GM18511 (cell line): ENCODE data around the gene AVPR2.

ENCODE experiments used
- ATAC-seq: cut with Tn5 transposase; IDR thresholded peaks from one replicate; pipeline ENCODE4 v1.9.1; 2021; ENCODE audit warnings: mild to moderate bottlenecking, moderate library complexity; ENCODE audit not compliant: unreplicated experiment

The AVPR2 gene

DNA sequence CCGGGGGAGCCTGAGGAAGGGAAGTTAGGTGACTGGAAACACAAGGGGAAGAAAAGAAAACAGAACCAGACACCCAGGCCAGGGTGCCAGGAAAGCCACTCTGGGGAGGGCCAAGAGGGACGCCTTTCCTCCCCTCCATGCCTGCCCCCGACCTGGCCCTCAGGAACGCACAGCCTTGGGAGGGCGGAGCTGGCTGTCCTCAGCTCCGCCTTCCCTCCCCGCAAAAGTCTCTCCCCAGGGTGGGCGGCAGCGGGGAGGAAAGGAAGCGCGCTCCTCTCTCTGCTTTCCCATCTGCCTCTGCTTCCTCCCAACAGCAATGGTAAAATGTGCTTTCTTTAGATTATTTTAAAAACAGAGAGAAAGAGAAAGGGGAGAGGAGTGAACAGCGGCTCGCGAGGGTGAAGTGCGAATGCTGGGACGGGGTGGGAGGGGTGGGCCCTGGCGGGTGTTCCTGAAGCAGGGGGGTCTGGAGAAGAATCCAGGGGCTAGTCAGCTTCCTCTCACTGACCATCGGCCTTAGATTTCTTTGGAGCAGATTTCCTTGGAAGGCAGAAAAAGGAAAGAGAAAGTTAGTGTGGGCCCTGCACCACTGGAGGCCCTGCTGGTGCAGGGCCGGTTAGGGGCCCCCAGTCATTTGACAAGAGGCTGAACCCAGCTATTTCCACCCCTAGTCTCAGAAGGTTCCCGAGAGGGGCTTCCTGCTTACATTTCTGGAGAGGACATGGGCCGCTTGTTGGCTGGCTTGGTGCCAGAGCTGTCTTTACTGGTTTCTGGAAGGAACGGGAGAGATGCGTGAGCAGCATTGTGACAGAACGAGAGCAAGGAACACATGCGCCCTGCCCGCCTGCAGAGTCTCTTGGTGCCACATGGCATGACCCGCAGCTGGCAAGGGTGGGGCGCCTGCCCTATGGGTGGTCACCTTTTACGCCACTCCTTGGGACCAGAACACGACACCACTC, 44.7 kb downstream of the AVPR2 start:
- ATAC-seq, result no peak

DNA sequence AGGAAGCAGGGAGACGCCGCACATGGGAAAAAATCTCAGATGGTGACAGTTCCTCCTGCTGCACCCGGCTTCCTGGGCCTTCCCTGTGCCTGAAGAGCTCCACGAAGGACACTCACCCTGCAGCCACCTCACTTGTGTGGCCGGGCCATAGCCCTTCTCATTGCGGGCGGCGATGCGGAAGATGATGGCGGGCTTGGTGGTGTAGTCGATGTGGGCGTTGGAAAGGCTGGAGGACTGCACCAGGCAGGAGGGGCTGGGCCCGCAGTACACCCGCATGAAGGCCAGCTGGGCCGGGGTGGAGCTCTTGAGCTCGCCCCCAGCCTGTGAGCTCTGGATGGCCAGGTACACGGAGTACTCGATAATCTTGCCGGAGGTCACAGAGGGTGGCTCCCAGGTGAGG, 45.7 kb downstream of the AVPR2 start:
- ATAC-seq, result no peak

DNA sequence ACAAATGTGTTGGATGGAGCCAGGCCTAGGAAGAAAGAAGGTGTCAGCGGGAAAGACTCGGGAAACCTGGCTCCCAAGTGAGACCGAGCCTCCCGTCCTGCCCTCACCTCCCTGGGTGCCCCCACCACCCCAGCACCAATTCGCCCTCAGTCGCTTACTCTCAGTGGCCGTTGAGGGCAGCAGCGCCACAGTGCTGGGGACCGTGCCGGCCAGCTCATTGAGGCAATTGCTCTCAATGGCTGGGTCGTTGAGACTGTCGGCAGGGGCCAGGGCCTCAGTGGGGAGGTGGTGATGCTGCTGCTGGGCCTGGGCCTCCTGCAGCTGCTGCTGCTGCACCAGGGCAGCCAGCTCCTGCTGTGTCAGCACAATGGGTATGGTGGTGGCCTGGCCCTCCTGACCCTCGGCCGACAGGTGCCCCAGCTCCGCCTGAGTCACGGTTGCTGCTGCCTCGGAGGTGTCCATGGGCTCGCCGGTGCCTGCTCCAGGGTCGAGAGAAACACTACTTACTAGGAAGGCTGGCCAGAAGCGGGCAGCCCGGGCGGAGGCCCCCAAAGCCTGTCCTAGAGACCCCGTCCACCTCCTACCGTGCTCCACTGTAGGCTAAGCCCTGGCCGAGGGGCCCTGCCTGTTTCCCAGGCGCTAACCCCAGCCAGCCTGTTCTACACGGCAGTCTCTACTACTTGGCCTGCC, 47.4 kb downstream of the AVPR2 start:
- ATAC-seq, result no peak

DNA sequence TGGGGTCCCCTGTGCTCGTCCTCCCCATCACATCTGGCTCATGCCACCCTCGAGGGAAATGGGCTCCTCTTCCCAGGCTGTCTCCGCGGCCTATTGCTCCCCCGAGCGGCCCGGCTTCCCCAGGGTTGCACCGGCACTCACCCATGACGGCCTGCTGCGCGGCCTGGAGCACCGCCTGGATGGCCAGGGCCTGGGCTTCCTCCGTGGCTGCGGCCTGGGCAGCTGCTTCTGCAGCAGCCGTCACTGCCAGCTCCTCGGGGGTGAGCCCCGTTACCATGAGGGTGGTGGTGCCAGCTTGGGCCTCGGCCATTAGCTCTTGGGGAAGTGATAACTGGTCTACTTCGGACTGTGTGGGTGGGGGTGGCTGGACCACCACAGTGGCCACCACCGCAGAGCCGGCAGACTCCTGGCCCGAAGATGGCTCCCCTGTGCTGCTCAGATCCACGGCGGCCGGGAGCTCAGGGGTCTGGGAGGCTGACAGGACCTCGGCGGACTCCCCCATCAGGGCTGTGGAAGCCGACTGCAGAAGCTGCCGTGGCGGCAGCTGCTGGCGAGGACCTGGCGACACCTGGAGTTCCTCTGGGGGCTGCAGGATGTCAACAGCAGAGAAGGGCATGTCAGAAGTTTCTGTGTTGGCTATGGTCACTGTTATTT, 48.0 kb downstream of the AVPR2 start:
- no peak for ATAC-seq

DNA sequence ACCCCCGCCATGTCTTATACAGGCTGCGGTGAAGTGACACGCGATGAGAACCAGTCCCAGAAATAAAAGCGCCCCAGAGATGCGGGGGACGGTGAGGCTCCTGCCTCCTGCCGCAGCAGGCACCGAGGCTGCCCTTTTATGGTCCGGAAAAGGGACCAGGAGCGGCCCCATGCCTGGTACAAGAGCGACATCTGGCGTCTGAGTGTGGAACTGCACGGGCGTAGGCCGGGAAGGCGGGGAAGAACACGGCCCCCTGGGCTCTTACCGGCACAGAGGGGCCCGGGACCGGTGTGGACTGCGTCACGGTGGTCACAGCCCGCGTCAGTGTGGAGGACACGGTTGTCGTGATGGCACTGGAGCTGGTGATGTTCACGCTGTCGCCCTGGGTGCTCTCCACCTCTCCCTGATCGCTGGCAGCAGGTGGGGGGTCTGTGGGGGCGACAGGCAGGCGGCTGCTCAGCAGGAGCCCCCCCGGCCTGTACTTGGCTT, 48.9 kb downstream of the AVPR2 start:
- peak; percentile 55 for ATAC-seq

GRCh38 chrX:153953892-153954557, 49.6 kb downstream of the AVPR2 start:
- no peak for ATAC-seq

- no peak for ATAC-seq
Measured at GRCh38 chrX:153954558-153955227, 50.2 kb downstream of the AVPR2 start.

DNA sequence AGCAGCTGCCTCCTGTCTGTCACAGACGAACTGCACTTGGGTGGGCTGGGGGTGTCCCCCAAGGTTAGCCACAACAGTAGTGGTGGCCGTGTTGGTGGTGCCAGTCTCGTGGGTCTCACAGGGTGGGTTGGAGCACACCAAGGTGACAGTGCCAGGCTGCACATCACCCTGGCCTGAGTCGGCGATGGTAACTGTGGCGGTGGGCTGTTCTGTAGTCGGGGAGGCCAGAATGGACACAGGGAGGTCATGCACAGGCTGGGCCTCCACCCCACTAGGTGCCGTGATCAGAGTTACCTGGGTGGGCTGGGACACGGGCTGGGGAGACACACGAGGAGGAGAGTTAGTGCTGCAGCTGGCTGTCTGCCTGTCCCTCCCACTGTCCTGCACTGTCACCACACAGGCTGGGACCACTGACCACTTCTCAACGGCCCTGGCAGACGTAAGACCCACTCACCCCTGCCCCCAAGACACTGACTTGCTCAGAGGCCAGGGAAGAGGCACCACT, 50.8 kb downstream of the AVPR2 start:
- ATAC-seq, result no peak

- ATAC-seq, result no peak
Measured at GRCh38 chrX:153956044-153956907, 51.8 kb downstream of the AVPR2 start.
